Ovary (tissue), 3 donors: Measurements from ENCODE around the gene RCOR3.

Source experiments
- CTCF ChIP-seq, 3 donors: fragments of 450-650 bp in 2 of 3; fragments of 200-600 bp in 1 of 3; IDR thresholded peaks; one replicate each; pipeline versions ENCODE4 v1.5.1 to v1.8.0; 2016 to 2022; ENCODE audit warnings: antibody characterized with exemption in 3 of 3, mild to moderate bottlenecking in 1 of 3
- POLR2A ChIP-seq: fragments of 450-650 bp; IDR thresholded peaks from one replicate; pipeline ENCODE4 v1.6.1; 2017; ENCODE audit warnings: antibody characterized with exemption, mild to moderate bottlenecking, moderate library complexity
- donor health status: DM: no; HTN: no; CAD: no.

DNA sequence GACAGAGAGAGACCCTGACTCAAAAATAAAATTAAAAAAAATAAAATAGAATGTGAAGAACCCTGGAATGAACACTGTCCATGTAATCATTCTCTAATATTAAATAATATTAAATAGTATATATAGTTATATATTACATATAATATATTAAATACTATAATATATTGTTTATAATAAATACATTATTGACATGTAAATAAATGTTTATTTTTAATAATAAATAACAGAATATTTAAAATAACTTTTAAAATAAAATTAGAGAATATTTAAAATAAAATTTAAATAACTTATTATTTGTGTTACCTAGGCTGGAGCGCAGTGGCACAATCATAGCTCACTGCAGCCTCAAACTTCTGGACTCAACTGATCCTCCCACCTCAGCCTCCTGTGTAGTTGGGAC lies 99.5 kb downstream of the RCOR3 start:
- TF ChIP-seq CTCF (IDR thresholded peaks at IDR 0.05) (no peak), POLR2A (no peak)
